Measurements from ENCODE around the gene LYZL2. TPM values are rescaled to one million over a fixed set of nuclear protein-coding genes. Genes with fewer than 3 reads are reported as not detected.
"Not testable (repeated sequence)": the region's sequence is repeated elsewhere in the genome, so short reads cannot be mapped to it uniquely, and the experiment has no call there.

The LYZL2 gene
- total and polyA plus RNA-seq, 3 experiments from 2014 or later = not detected

- DNase-seq = no peak
- Histone ChIP-seq H3K4me1 (ENCODE audit: insufficient read depth, low read length) (no peaks in the 10 kb centered on the region), H3K4me3 (ENCODE audit: low read length) (no peak overlapping the region), H3K27me3 (ENCODE audit: insufficient read depth, low read length, poor library complexity, severe bottlenecking) (no peaks in the 10 kb centered on the region), H3K36me3 (ENCODE audit: insufficient read depth, low read length) (no peaks in the 10 kb centered on the region), H3K27ac (ENCODE audit: low read depth, low read length) (no peak overlapping the region), H3K9me3 (ENCODE audit: low read length) (no peaks in the 10 kb centered on the region)
- Mint-ChIP-seq H3K4me1 (peaks cover 0 to 3% (median 0%) of the 10 kb centered on the region in 3 donors), H3K9me3 (no peaks in the 10 kb centered on the region), H3K36me3 (peaks cover 0 to 2% (median 0%) of the 10 kb centered on the region in 3 donors), H3K27ac (no peak overlapping the region), H3K4me3 (no peak overlapping the region), H3K27me3 (peaks cover 9 to 27% of the 10 kb centered on the region in 2 donors)
- ChIA-PET CTCF (no interaction called here), POLR2A (no interaction called here)
Measured at GRCh38 chr10:30596013-30596412, 33.5 kb downstream of the LYZL2 start.

- Histone ChIP-seq H3K9me3 (ENCODE audit: low read length) (no peaks in the 10 kb centered on the region), H3K36me3 (ENCODE audit: insufficient read depth, low read length) (no peaks in the 10 kb centered on the region), H3K4me3 (ENCODE audit: low read length) (no peak overlapping the region), H3K27ac (ENCODE audit: low read depth, low read length) (no peak overlapping the region), H3K4me1 (ENCODE audit: insufficient read depth, low read length) (no peaks in the 10 kb centered on the region), H3K27me3 (ENCODE audit: insufficient read depth, low read length, poor library complexity, severe bottlenecking) (no peaks in the 10 kb centered on the region)
- Mint-ChIP-seq H3K27me3 (peaks cover 5 to 19% of the 10 kb centered on the region in 2 donors), H3K9me3 (no peaks in the 10 kb centered on the region), H3K4me3 (no peak overlapping the region), H3K4me1 (no peaks in the 10 kb centered on the region), H3K36me3 (no peaks in the 10 kb centered on the region), H3K27ac (no peak overlapping the region)
- no peak for DNase-seq
- POLR2A ChIA-PET = no interaction called here
- CTCF ChIA-PET = interaction anchor here (1.3 to 8.8 kb wide), 2 partner anchors 12 to 202 kb away, joined by 5 to 153 read pairs; no protein-coding TSS in a partner anchor
Measured at GRCh38 chr10:30594077-30594476, 35.5 kb downstream of the LYZL2 start.

- H3K27ac ChIP-seq (ENCODE audit: low read depth, low read length); H3K9me3 Mint-ChIP-seq; H3K27me3 ChIP-seq (ENCODE audit: insufficient read depth, low read length, poor library complexity, severe bottlenecking); H3K4me3 ChIP-seq (ENCODE audit: low read length); POLR2A ChIA-PET; H3K36me3 ChIP-seq (ENCODE audit: insufficient read depth, low read length); H3K4me3 Mint-ChIP-seq; H3K9me3 ChIP-seq (ENCODE audit: low read length); H3K36me3 Mint-ChIP-seq; DNase-seq; H3K4me1 ChIP-seq (ENCODE audit: insufficient read depth, low read length); H3K4me1 Mint-ChIP-seq: not testable (repeated sequence)
- H3K27ac Mint-ChIP-seq = peak overlapping the region in 1 of 8 donors; percentile 59
- CTCF ChIA-PET = interaction anchor here (1.3 to 8.8 kb wide), 3 partner anchors 11 to 201 kb away, joined by 5 to 153 read pairs (median 34); no protein-coding TSS in a partner anchor
- H3K27me3 Mint-ChIP-seq = peaks cover 5 to 19% of the 10 kb centered on the region in 2 donors
Measured at GRCh38 chr10:30592770-30593169, 36.8 kb downstream of the LYZL2 start.

GRCh38 chr10:30591249-30591670 is 38.3 kb downstream of the LYZL2 start:
- Histone ChIP-seq H3K27ac (ENCODE audit: low read depth, low read length) (no peak overlapping the region), H3K36me3 (ENCODE audit: insufficient read depth, low read length) (no peaks in the 10 kb centered on the region), H3K9me3 (ENCODE audit: low read length) (no peaks in the 10 kb centered on the region), H3K27me3 (ENCODE audit: insufficient read depth, low read length, poor library complexity, severe bottlenecking) (no peaks in the 10 kb centered on the region), H3K4me1 (ENCODE audit: insufficient read depth, low read length) (no peaks in the 10 kb centered on the region), H3K4me3 (ENCODE audit: low read length) (no peak overlapping the region)
- Mint-ChIP-seq H3K4me3 (no peak overlapping the region), H3K4me1 (no peaks in the 10 kb centered on the region), H3K9me3 (no peaks in the 10 kb centered on the region), H3K27ac (peak overlapping the region in 1 of 8 donors; percentile 52), H3K36me3 (no peaks in the 10 kb centered on the region), H3K27me3 (peaks cover 5 to 19% of the 10 kb centered on the region in 2 donors)
- DNase-seq = peak; percentile 14 to 54 (median 43)
- POLR2A ChIA-PET = interaction anchor here (0.6 kb wide), 1 partner anchor 573 kb away, joined by 3 read pairs; no protein-coding TSS in a partner anchor
- CTCF ChIA-PET = interaction anchor here (0.7 to 8.8 kb wide), 32 partner anchors 9 to 934 kb away, joined by 3 to 153 read pairs (median 4); no protein-coding TSS in a partner anchor

GRCh38 chr10:30589441-30589840 is 40.1 kb downstream of the LYZL2 start:
- Histone ChIP-seq H3K27ac (ENCODE audit: low read depth, low read length) (no peak overlapping the region), H3K36me3 (ENCODE audit: insufficient read depth, low read length) (no peaks in the 10 kb centered on the region), H3K4me3 (ENCODE audit: low read length) (no peak overlapping the region), H3K4me1 (ENCODE audit: insufficient read depth, low read length) (no peaks in the 10 kb centered on the region), H3K27me3 (ENCODE audit: insufficient read depth, low read length, poor library complexity, severe bottlenecking) (no peaks in the 10 kb centered on the region), H3K9me3 (ENCODE audit: low read length) (no peaks in the 10 kb centered on the region)
- POLR2A ChIA-PET = no interaction called here
- Mint-ChIP-seq H3K4me1 (peaks cover 0 to under 1% (median 0%) of the 10 kb centered on the region in 3 donors), H3K27me3 (peaks cover 5 to 12% of the 10 kb centered on the region in 2 donors), H3K9me3 (no peaks in the 10 kb centered on the region), H3K27ac (no peak overlapping the region), H3K4me3 (no peak overlapping the region), H3K36me3 (no peaks in the 10 kb centered on the region)
- DNase-seq = no peak
- CTCF ChIA-PET = interaction anchor here (1.0 to 8.8 kb wide), 5 partner anchors 24 to 266 kb away, joined by 3 to 153 read pairs (median 19); no protein-coding TSS in a partner anchor

- POLR2A ChIA-PET = no interaction called here
- no peaks in the 10 kb centered on the region for H3K9me3 Mint-ChIP-seq
- H3K4me3 Mint-ChIP-seq = no peak overlapping the region
- Histone ChIP-seq H3K4me1 (ENCODE audit: insufficient read depth, low read length) (peaks cover 7% of the 10 kb centered on the region), H3K27ac (ENCODE audit: low read depth, low read length) (no peak overlapping the region), H3K9me3 (ENCODE audit: low read length) (no peaks in the 10 kb centered on the region), H3K27me3 (ENCODE audit: insufficient read depth, low read length, poor library complexity, severe bottlenecking) (no peaks in the 10 kb centered on the region), H3K4me3 (ENCODE audit: low read length) (no peak overlapping the region), H3K36me3 (ENCODE audit: insufficient read depth, low read length) (no peaks in the 10 kb centered on the region)
- CTCF ChIA-PET = interaction anchor here (1.3 to 8.8 kb wide), 2 partner anchors 12 to 196 kb away, joined by 3 to 153 read pairs; no protein-coding TSS in a partner anchor
- no peak for DNase-seq
- H3K27me3 Mint-ChIP-seq = peaks cover 0 to 5% of the 10 kb centered on the region in 2 donors
- no peaks in the 10 kb centered on the region for H3K36me3 Mint-ChIP-seq
- H3K27ac Mint-ChIP-seq = no peak overlapping the region
- peaks cover 4 to 15% (median 5%) of the 10 kb centered on the region in 3 donors for H3K4me1 Mint-ChIP-seq
Measured at GRCh38 chr10:30587522-30588031, 42.0 kb downstream of the LYZL2 start.

GRCh38 chr10:30586828-30587227 is 42.7 kb downstream of the LYZL2 start:
- Histone ChIP-seq H3K9me3 (ENCODE audit: low read length) (no peaks in the 10 kb centered on the region), H3K4me1 (ENCODE audit: insufficient read depth, low read length) (peaks cover 7% of the 10 kb centered on the region), H3K4me3 (ENCODE audit: low read length) (no peak overlapping the region), H3K36me3 (ENCODE audit: insufficient read depth, low read length) (no peaks in the 10 kb centered on the region), H3K27me3 (ENCODE audit: insufficient read depth, low read length, poor library complexity, severe bottlenecking) (no peaks in the 10 kb centered on the region), H3K27ac (ENCODE audit: low read depth, low read length) (no peak overlapping the region)
- no peaks in the 10 kb centered on the region for H3K36me3 Mint-ChIP-seq
- no peak for DNase-seq
- CTCF ChIA-PET = interaction anchor here (1.3 to 8.8 kb wide), 2 partner anchors 13 to 195 kb away, joined by 3 to 153 read pairs; no protein-coding TSS in a partner anchor
- no peaks in the 10 kb centered on the region for H3K9me3 Mint-ChIP-seq
- no peak overlapping the region for H3K4me3 Mint-ChIP-seq
- H3K27ac Mint-ChIP-seq = no peak overlapping the region
- POLR2A ChIA-PET = no interaction called here
- H3K4me1 Mint-ChIP-seq = peaks cover 4 to 15% (median 5%) of the 10 kb centered on the region in 3 donors
- H3K27me3 Mint-ChIP-seq = peaks cover 0 to 5% of the 10 kb centered on the region in 2 donors

- no peaks in the 10 kb centered on the region for H3K36me3 Mint-ChIP-seq
- POLR2A ChIA-PET = no interaction called here
- CTCF ChIA-PET = interaction anchor here (0.7 to 2.6 kb wide), 8 partner anchors 32 to 406 kb away, joined by 3 to 14 read pairs (median 3); no protein-coding TSS in a partner anchor
- peaks cover 4 to 15% (median 5%) of the 10 kb centered on the region in 3 donors for H3K4me1 Mint-ChIP-seq
- DNase-seq = no peak
- no peaks in the 10 kb centered on the region for H3K9me3 ChIP-seq (ENCODE audit: low read length)
- no peaks in the 10 kb centered on the region for H3K27me3 ChIP-seq (ENCODE audit: insufficient read depth, low read length, poor library complexity, severe bottlenecking)
- peak overlapping the region; percentile 69 for H3K27ac ChIP-seq (ENCODE audit: low read depth, low read length)
- H3K27ac Mint-ChIP-seq = peak overlapping the region in 4 of 8 donors; percentile 13 to 90 (median 42)
- H3K4me3 Mint-ChIP-seq = peak overlapping the region in 6 of 7 donors; percentile 53 to 81 (median 78)
- no peaks in the 10 kb centered on the region for H3K36me3 ChIP-seq (ENCODE audit: insufficient read depth, low read length)
- peaks cover 7% of the 10 kb centered on the region for H3K4me1 ChIP-seq (ENCODE audit: insufficient read depth, low read length)
- peaks cover 5 to 7% of the 10 kb centered on the region in 2 donors for H3K27me3 Mint-ChIP-seq
- peak overlapping the region; percentile 36 for H3K4me3 ChIP-seq (ENCODE audit: low read length)
- H3K9me3 Mint-ChIP-seq = no peaks in the 10 kb centered on the region
Measured at GRCh38 chr10:30583778-30584415, 45.7 kb downstream of the LYZL2 start.

Data from CD8-positive, alpha-beta memory T cell (primary cell).